ENCODE results near the gene GSTT4.
A peak's percentile ranks its signal among the peaks of the same experiment; 100 is the strongest.
"Not testable (repeated sequence)": the region's sequence is repeated elsewhere in the genome, so short reads cannot be mapped to it uniquely, and the experiment has no call there.

GSTT4 gene

DNA sequence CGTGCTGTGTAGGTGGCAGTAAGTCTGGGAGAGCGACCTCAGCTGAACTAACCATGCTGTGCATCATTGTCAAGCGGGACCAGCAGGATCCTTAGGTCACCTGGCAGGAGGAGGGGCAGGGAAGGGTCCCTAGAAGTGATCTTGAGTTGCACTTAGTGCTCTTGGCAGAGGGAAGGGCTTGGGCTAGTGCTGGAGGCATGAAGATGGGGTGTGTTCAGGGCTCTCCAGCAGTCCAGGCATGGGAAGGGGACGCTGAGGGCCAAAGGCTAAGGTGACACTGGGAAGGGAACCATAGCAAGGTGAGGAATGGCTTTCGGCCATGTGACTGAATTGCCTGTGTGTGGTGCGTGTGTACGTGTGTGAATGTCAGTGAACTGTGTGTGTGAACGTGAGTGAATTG is 19.2 kb downstream of the GSTT4 start:
- not testable (repeated sequence) for DNase-seq

DNA sequence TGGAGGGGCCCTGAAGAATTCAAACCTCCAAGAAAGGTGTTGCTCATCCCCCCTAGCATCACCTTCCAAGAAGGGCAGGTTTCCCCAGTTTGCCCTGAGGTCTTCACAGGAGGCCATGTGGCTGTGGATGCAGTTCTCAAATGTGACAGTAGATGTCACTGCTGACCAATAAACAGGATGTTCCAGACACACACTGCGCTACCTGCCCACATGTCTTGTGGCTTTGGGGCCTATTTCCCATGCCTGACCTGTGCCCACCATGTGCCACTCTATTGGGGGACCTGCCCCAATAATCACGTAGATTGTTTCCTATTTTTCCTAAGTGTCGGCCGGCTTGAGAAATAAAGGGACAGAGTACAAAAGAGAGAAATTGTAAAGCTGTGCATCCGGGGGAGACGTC is 20.8 kb downstream of the GSTT4 start:
- DNase-seq, result no peak

DNA sequence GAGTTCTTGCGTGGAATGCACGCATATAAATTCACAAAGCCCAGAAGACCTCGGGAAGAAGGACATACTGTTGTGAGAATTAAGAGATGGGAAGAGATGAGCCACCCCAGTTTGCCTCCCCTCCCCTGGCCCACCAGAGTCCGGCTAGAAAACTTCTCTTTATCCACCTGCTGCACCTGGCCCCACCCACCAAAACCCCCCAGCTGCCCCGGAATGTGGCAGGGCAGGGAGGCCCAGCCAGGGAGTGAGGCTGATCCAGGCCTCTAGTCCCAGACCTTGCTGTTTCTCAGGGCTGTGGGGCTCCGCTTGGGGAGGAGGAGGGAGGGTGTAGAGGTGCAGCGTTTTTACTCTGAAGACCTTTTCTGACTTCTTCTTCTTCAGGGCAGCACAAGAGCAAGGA is 24.7 kb downstream of the GSTT4 start:
- not testable (repeated sequence) for DNase-seq

GRCh38 chr22:23979557-23980240 is 25.6 kb downstream of the GSTT4 start, which contains the start of gene GSTT2:
TSS of gene GSTT2 (plus strand) at chr22:23980134.
- DNase-seq, result not testable (repeated sequence)

- not testable (repeated sequence) for DNase-seq
Measured at GRCh38 chr22:23977304-23977703, 27.9 kb downstream of the GSTT4 start.

- not testable (repeated sequence) for DNase-seq
Measured at GRCh38 chr22:23974836-23975352, 30.4 kb downstream of the GSTT4 start.

GRCh38 chr22:23974345-23974744 is 30.9 kb downstream of the GSTT4 start, which contains the start of gene DDT:
TSS of gene DDT (minus strand) at chr22:23974441. CDS start at chr22:23974414, 27 bp downstream.
- DNase-seq, result not testable (repeated sequence)

DNA sequence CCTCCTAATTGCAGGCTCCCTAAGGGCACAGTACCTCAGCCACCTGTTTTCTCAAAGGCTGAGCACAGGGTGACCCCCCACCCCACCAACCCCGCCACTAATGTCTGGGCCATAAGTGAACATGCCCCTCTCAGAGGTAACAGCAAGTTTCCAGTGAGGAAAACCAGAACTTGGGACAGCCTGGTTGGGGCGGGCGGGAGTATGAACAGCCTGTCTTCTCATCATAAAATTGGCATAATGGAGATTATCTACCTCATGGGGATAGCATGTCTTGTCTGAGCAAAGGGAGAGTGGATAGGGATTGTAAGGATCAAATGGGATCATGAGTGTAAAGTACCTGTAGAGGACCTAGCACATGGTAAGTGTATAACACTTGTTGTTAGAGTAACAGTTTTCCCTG is 33.3 kb downstream of the GSTT4 start:
- DNase-seq, result not testable (repeated sequence)

DNA sequence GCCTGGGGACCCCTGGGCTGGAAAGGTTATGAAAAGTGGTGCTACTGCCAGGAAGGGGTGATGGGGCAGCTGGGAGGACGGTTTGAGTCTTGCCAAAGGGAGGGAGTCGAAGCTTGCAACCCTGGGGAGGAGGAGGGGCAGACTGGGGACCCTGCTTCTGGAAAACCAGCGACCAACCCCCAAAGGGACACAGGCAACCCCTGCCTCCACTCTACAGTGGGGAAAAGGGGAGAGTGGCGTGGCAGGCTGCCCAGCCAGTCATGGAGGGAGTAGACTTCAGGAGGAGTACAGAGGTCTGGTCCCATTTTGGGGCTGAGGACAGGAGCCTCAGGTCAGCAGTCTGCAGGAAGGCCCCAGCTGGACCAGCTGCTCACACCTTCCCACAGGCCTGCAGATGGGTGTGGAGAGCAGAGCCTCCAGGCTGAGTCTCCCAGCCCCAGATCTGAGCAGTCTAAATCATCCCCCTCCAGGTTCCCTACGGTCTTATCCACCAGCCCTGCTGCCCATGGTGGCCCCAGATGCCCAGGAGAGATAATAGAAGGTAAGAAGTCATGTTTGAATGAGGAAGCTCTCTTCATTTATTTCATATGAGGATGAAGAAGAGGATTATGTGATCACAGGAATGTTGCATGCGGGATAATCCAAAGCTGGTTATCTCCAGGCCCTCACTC is 34.3 kb downstream of the GSTT4 start:
- no peak for DNase-seq

DNA sequence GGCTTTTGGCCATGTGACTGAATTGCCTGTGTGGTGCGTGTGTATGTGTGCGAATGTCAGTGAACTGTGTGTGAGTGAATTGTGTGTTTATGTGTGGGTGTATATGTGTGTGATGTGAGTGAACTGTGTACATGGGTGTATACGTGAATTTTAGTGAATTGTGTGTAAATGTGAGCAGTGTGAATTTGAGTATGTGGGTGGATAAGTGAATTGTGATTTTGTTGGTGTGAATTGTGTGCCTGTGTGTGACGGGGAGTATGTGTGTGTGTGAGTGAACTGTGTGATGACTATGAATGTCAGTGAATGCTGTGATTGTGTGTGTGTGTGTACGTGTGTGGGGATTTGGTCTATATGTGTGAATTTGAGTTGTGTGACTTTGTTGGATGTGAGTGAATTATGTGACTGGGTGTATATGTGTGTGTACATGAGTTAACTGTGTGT is 35.0 kb downstream of the GSTT4 start:
- no peak for DNase-seq

DNA sequence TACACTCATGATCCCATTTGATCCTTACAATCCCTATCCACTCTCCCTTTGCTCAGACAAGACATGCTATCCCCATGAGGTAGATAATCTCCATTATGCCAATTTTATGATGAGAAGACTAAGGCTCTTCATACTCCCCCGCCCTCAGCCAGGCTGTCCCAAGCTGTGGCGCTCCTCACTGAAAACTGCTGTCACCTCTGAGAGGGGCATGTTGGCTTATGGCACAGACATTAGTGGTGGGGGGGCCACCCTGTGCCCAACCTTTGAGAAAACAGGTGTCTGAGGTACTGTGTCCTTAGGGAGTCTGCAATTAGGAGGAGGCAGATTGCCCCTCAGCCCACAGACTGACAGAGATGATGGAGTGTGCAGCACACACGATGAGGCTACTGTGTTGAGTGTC is 36.2 kb downstream of the GSTT4 start:
- no peak for DNase-seq

GRCh38 chr22:23966568-23966967 is 38.7 kb downstream of the GSTT4 start, which contains the start of gene DDTL:
TSS of gene DDTL (plus strand) at chr22:23966888. CDS start at chr22:23966915, 27 bp downstream.
- DNase-seq, result not testable (repeated sequence)

DNA sequence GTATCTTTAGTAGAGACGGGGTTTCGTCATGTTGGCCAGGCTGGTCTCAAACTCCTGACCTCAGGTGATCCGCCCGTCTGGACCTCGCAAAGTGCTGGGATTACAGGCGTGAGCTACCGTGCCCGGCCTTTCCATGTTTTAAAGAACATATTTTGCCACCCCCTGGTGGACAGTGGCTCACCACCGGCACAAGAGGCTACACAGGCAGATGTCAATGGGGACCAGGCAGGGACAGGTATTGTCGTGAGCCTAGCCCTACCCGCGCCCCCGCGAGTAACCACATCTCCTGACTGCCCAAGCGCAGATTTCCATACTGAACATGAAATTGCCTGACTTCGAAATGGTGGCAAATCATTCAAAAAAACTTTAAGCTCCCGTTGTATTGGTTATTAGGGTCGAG is 39.2 kb downstream of the GSTT4 start:
- DNase-seq, result not testable (repeated sequence)

GRCh38 chr22:23961084-23961771 is 44.0 kb downstream of the GSTT4 start, which contains the start of gene GSTT2B:
TSS of gene GSTT2B (minus strand) at chr22:23961195. CDS start at chr22:23961131, 64 bp downstream.
- not testable (repeated sequence) for DNase-seq

GRCh38 chr22:23956301-23956900 is 48.9 kb downstream of the GSTT4 start:
- peak; percentile 76 for DNase-seq

DNA sequence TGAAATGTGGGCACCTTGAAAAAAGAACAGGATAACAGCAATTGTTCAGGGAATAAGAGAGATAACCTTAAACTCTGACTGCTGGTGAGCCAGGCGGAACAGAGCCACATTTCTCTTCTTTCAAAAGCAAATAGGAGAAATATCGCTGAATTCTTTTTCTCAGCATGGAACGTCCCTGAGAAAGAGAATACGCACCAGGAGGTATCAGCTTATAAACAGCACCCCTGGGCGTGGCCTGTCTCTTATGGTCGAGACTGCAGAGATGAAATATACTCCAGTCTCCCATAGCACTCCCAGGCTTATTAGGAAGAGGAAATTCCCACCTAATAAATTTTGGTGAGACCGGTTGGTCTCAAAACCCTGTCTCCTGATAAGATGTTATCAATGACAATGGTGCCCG is 49.4 kb downstream of the GSTT4 start:
- DNase-seq, result not testable (repeated sequence)

- DNase-seq, result not testable (repeated sequence)
Measured at GRCh38 chr22:23954991-23955305, 50.3 kb downstream of the GSTT4 start.

GRCh38 chr22:23954193-23954990 is 50.9 kb downstream of the GSTT4 start:
- not testable (repeated sequence) for DNase-seq

DNA sequence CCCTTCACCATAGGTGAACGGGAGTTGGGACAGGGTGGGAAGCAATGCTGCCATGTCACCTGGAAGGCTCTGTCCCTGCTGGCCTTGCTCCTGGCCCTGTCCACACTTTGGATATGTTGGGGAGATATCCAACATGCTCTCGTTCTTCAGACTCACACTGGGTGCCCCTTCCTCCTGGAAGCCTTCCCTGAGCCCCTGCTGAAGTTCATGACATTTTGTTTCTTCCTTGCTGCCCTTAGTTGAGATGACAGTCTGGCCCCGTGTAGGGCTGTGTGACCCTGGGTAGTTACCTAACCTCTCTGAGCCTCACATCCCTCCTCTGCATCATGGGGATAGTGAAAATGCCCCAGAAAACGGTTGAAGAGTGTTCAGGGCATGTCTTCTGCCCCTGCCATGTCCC is 51.8 kb downstream of the GSTT4 start:
- not testable (repeated sequence) for DNase-seq

- DNase-seq, result not testable (repeated sequence)
Measured at GRCh38 chr22:23952794-23953405, 52.4 kb downstream of the GSTT4 start.

DNA sequence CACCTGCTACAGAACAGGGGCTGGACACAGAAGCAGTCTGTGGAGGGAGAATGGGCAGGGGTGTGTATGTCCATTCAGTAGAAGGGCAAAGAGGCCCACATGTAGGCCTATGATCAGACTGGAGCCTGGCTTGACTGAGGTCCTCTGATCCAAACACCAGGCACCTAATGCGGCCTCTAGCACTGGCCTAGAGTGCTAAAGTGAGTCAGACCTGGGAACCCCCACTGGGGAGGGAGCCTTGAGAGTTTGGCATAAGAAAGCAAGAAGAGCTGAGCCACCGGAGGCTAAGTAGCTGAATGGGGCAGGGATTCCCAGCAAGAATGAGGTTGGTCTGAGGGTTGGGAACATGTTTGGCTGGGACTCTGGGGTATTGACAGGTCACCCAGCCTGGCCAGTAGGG is 53.9 kb downstream of the GSTT4 start:
- not testable (repeated sequence) for DNase-seq

All from retina (tissue), 1 donor.